ENCODE data around the gene RASSF3. TPM values are rescaled to one million over a fixed set of nuclear protein-coding genes. Genes with fewer than 3 reads are reported as not detected.

RASSF3 gene
- total RNA-seq, 2 donors from 2014 or later: 13.5 to 21.3 TPM

DNA sequence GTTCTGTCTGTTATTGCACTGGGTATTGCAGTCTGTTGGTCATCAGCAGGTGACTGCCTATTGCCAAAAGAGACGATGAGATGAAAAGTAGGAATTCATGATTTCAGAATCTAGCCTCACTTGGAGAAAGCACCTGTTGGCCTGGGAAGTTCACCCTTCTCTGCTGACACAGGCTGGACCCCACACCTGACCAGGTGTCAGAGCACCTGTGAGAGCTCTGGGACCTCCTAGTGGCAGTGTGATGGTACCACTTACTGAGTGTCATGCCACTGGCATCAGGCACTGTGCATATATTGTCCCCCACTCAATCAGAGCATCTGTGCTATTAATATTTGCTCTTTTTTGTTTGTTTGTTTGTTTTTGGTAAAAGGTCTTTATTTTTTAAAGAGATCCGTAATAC, 68.0 kb downstream of the RASSF3 start:
- Histone ChIP-seq H3K4me1 (peaks cover 64% of the 10 kb centered on the region), H3K9me3 (no peaks in the 10 kb centered on the region), H3K27me3 (no peaks in the 10 kb centered on the region), H3K36me3 (replicated peaks in 1 of 2; ENCODE audit: insufficient read depth in 1 of 2, low read depth in 2 of 2) (no peaks in the 10 kb centered on the region), H3K27ac (no peak overlapping the region), H3K4me3 (no peak overlapping the region)
- 61 to 75% methylated on average over 2 of the region's 2 CpGs for WGBS, 2 donors
- intact Hi-C loops (cut with DNase I): loop anchor here (10.0 kb wide), 1 partner anchor 63 kb away; the partner anchor contains the start of gene RASSF3
- peak in 1 of 4 donors; percentile 35 for DNase-seq
- ATAC-seq: no peak
- TF ChIP-seq, protein P1, sequence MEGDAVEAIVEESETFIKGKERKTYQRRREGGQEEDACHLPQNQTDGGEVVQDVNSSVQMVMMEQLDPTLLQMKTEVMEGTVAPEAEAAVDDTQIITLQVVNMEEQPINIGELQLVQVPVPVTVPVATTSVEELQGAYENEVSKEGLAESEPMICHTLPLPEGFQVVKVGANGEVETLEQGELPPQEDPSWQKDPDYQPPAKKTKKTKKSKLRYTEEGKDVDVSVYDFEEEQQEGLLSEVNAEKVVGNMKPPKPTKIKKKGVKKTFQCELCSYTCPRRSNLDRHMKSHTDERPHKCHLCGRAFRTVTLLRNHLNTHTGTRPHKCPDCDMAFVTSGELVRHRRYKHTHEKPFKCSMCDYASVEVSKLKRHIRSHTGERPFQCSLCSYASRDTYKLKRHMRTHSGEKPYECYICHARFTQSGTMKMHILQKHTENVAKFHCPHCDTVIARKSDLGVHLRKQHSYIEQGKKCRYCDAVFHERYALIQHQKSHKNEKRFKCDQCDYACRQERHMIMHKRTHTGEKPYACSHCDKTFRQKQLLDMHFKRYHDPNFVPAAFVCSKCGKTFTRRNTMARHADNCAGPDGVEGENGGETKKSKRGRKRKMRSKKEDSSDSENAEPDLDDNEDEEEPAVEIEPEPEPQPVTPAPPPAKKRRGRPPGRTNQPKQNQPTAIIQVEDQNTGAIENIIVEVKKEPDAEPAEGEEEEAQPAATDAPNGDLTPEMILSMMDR (IDR thresholded peaks at IDR 0.05): peak in 4 of 7 experiments; percentile 16 to 36 (median 29)
- TF ChIP-seq POLR2A (IDR thresholded peaks at IDR 0.05): no peak

DNA sequence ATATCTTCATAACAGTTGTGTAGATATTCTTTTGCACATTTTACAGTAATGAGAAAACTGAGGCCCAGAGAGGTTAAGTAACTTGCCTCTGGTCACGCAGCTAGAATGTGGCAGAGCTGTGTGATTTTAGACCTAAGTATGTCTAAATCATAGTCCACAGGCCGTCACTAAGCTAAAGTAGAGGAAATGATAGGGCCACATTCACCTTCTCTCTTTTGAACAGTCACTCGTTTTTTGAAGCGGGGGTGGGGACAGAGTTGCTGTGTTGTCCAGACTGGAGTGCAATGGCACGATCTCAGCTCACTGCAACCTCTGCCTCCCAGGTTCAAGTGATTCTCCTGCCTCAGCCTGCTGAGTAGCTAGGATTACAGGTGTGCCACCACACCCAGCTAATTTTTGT, 68.5 kb downstream of the RASSF3 start:
- H3K4me1 ChIP-seq: peaks cover 64% of the 10 kb centered on the region
- H3K27me3 ChIP-seq: no peaks in the 10 kb centered on the region
- intact Hi-C loops (cut with DNase I): loop anchor here (10.0 kb wide), 1 partner anchor 64 kb away; the partner anchor contains the start of gene RASSF3
- H3K4me3 ChIP-seq: no peak overlapping the region
- TF ChIP-seq POLR2A (IDR thresholded peaks at IDR 0.05): no peak
- TF ChIP-seq, protein P1 (IDR thresholded peaks at IDR 0.05): no peak
- H3K27ac ChIP-seq: peak overlapping the region in 1 of 4 donors; percentile 56
- no peaks in the 10 kb centered on the region for H3K9me3 ChIP-seq
- DNase-seq (no peak), ATAC-seq (no peak)
- no peaks in the 10 kb centered on the region for H3K36me3 ChIP-seq (replicated peaks in 1 of 2; ENCODE audit: insufficient read depth in 1 of 2, low read depth in 2 of 2)
- WGBS, 2 donors: 76 to 84% methylated on average over 5 of the region's 5 CpGs

DNA sequence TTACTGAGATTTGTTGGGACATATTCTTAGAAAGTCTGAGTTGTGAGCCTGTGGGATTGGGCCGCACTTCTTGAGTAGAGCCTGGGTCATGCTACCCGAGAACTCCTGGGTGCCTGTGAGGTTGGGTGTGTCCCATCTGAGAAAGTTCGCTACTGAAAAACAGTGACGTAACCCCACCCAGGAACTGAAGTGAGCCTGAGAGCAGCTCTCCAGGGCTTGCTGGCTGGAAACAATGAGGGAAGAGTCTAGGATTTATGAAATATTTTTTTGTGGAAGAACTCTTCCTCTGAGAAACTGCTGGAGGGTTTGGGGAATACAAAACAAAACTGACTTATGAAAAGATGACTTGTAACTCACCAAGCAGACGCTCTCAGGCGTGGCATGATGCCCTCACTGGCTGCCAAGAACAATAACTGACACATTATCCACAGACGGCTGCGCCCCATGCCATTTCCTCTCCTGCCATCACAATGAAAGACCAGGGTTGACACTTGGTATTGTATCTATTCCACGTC, 69.2 kb downstream of the RASSF3 start:
- TF ChIP-seq, protein P1 (IDR thresholded peaks at IDR 0.05): no peak
- no peak for TF ChIP-seq POLR2A (IDR thresholded peaks at IDR 0.05)
- DNase-seq (peak; percentile 38 to 53 (median 49)), ATAC-seq (no peak)
- peak overlapping the region in 2 of 4 donors; percentile 23 to 56 for H3K27ac ChIP-seq
- no peak overlapping the region for H3K4me3 ChIP-seq
- H3K9me3 ChIP-seq: no peaks in the 10 kb centered on the region
- intact Hi-C loops (cut with DNase I): loop anchor here (10.0 kb wide), 1 partner anchor 65 kb away; the partner anchor contains the start of gene RASSF3
- 47 to 65% methylated on average over 9 of the region's 9 CpGs for WGBS, 2 donors
- no peaks in the 10 kb centered on the region for H3K27me3 ChIP-seq
- no peaks in the 10 kb centered on the region for H3K36me3 ChIP-seq (replicated peaks in 1 of 2; ENCODE audit: insufficient read depth in 1 of 2, low read depth in 2 of 2)
- H3K4me1 ChIP-seq: peaks cover 57% of the 10 kb centered on the region

DNA sequence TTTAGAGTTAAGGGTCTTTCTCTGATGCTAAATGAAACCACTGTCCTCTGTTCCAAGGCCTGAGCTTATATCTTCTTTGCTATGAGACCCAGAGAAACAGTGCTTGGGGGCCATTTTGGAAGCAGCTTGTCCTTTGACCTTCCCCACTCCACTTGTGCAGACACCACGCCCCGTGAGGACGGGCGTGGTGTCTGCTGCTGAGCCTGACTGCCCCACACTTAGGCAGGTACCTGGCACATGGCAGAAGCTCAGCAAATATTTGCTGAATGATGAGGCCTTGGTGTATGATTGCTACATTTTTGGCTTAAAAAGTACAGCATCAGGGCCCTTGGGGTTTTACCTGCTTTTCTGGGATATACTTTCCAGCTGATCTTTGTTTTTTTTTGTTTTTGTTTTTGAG, 69.9 kb downstream of the RASSF3 start:
- DNase-seq (peak in 2 of 4 donors; percentile 22 to 45), ATAC-seq (no peak)
- TF ChIP-seq POLR2A (IDR thresholded peaks at IDR 0.05): no peak
- TF ChIP-seq, protein P1 (IDR thresholded peaks at IDR 0.05): no peak
- H3K27me3 ChIP-seq: no peaks in the 10 kb centered on the region
- H3K9me3 ChIP-seq: no peaks in the 10 kb centered on the region
- WGBS, 2 donors: 26 to 29% methylated on average over 4 of the region's 4 CpGs
- H3K4me3 ChIP-seq: no peak overlapping the region
- peaks cover 55% of the 10 kb centered on the region for H3K4me1 ChIP-seq
- H3K27ac ChIP-seq: peak overlapping the region in 2 of 4 donors; percentile 23 to 56
- intact Hi-C loops (cut with DNase I): no loop called here
- H3K36me3 ChIP-seq (replicated peaks in 1 of 2; ENCODE audit: insufficient read depth in 1 of 2, low read depth in 2 of 2): no peaks in the 10 kb centered on the region

Measured in body of pancreas (tissue), 4 donors.